Sigmoid colon (tissue), 7 donors: Measurements from ENCODE around the gene KCNK1. TPM values are rescaled to one million over a fixed set of nuclear protein-coding genes. Genes with fewer than 3 reads are reported as not detected.
A peak's percentile ranks its signal among the peaks of the same experiment; 100 is the strongest.
"Not testable (repeated sequence)": the region's sequence is repeated elsewhere in the genome, so short reads cannot be mapped to it uniquely, and the experiment has no call there.

Experiments
- DNase-seq: peaks from one replicate; pipeline ENCODE4 v3.0.0-alpha.2; 2019
- H3K27ac ChIP-seq, 4 donors: fragments of 200-600 bp; sonication (generic); one replicate each; pipeline ENCODE4 v1.5.1; 2016 to 2019; ENCODE audit warnings: mild to moderate bottlenecking in 1 of 4
- H3K27me3 ChIP-seq, 3 donors: fragments of 200-600 bp; sonication (generic); one replicate each; pipeline ENCODE4 v1.5.1; 2019; ENCODE audit warnings: mild to moderate bottlenecking in 1 of 3
- H3K36me3 ChIP-seq, 4 donors: fragments of 200-600 bp; sonication (generic); one replicate each; pipeline ENCODE4 v1.5.1; 2016 to 2019
- H3K4me1 ChIP-seq, 4 donors: fragments of 200-600 bp; sonication (generic); one replicate each; pipeline ENCODE4 v1.5.1; 2017 to 2019
- H3K4me3 ChIP-seq, 4 donors: fragments of 200-600 bp; sonication (generic); one replicate each; pipeline ENCODE4 v1.5.1; 2017 to 2019; ENCODE audit warnings: mild to moderate bottlenecking in 2 of 4, moderate library complexity in 1 of 4
- H3K9me3 ChIP-seq, 4 donors: fragments of 200-600 bp in 3 of 4; sonication (generic) in 3 of 4; one replicate each; pipeline versions ENCODE4 v1.5.1 to v1.6.1; 2013 to 2019
- CTCF ChIP-seq, 4 experiments: fragments of 450-650 bp in 3 of 4; fragments of 200-600 bp in 1 of 4; IDR thresholded peaks; one replicate each; pipeline ENCODE4 v1.5.1; 2016 to 2019; ENCODE audit warnings: antibody characterized with exemption in 4 of 4, mild to moderate bottlenecking in 3 of 4, moderate library complexity in 2 of 4
- EP300 ChIP-seq, 4 donors: sonication (generic); formaldehyde crosslinking; IDR thresholded peaks; one replicate each; pipeline ENCODE4 v1.6.1; 2017; ENCODE audit warnings: antibody characterized with exemption in 4 of 4
- POLR2A ChIP-seq, 2 donors: fragments of 450-650 bp; IDR thresholded peaks; one replicate each; pipeline ENCODE4 v1.6.1; 2016; ENCODE audit warnings: antibody characterized with exemption in 2 of 2, mild to moderate bottlenecking in 2 of 2, moderate library complexity in 2 of 2
- POLR2AphosphoS5 ChIP-seq, 4 donors: sonication (generic); formaldehyde crosslinking; IDR thresholded peaks; one replicate each; pipeline ENCODE4 v1.6.1; 2017; ENCODE audit warnings: antibody characterized with exemption in 4 of 4
- WGBS, 2 donors: extraction: QIAGEN DNeasy Blood & Tissue Kit; methylation state at CpG; one replicate each; pipeline ENCODE4 v1.1.7; 2013; 5-methylcytosine and 5-hydroxymethylcytosine counted together
- intact Hi-C: fragments of 100-400 bp; cut with DNase I; formaldehyde crosslinking; loops from one replicate; pipeline ENCODE4 v1.15.1; 2023
- polyA plus RNA-seq, 3 donors: library from polyadenylated mRNA; stranded (reverse); fragments of 200-250 nt; gene quantifications; one replicate each; pipeline ENCODE4 v1.2.3, GENCODE V29; 2013
- total RNA-seq, 4 donors: library from RNA; depleted of rRNA; stranded (reverse); fragments of >200 nt; gene quantifications; one replicate each; pipeline ENCODE4 v1.1.0, GENCODE V29; 2016
- donor health status: healthy with polysubstance abuse.
- donor health status: Bipolar disorder and iron deficiency.
- donor health status: healthy.

The KCNK1 gene
- total and polyA plus RNA-seq, 7 donors = 0.95 to 26.8 (median 12.8) TPM; not detected in 1

GRCh38 chr1:233614743-233615521 lies 1.0 kb downstream of the KCNK1 start:
- no peaks in the 10 kb centered on the region for H3K9me3 ChIP-seq
- peak overlapping the region; percentile 21 to 48 (median 44) for H3K4me3 ChIP-seq
- intact Hi-C loops = no loop called here
- TF ChIP-seq POLR2A (IDR thresholded peaks at IDR 0.05) (no peak), CTCF (IDR thresholded peaks at IDR 0.05) (no peak), EP300 (IDR thresholded peaks at IDR 0.05) (no peak), POLR2AphosphoS5 (IDR thresholded peaks at IDR 0.05) (no peak)
- peaks cover 8 to 26% (median 19%) of the 10 kb centered on the region in 3 donors for H3K27me3 ChIP-seq
- DNase-seq = no peak
- no peaks in the 10 kb centered on the region for H3K36me3 ChIP-seq
- 5 to 18% methylated on average over 36 of the region's 36 CpGs for WGBS, 2 donors
- no peak overlapping the region for H3K27ac ChIP-seq
- H3K4me1 ChIP-seq = peaks cover 0 to 13% (median 10%) of the 10 kb centered on the region in 4 donors

- no peak for DNase-seq
- H3K27me3 ChIP-seq = peaks cover 8 to 26% (median 19%) of the 10 kb centered on the region in 3 donors
- WGBS, 2 donors = 16 to 61% methylated on average over 3 of the region's 3 CpGs
- no peaks in the 10 kb centered on the region for H3K9me3 ChIP-seq
- no peaks in the 10 kb centered on the region for H3K36me3 ChIP-seq
- no peak overlapping the region for H3K27ac ChIP-seq
- no peak overlapping the region for H3K4me3 ChIP-seq
- intact Hi-C loops = no loop called here
- TF ChIP-seq POLR2AphosphoS5 (IDR thresholded peaks at IDR 0.05) (no peak), POLR2A (IDR thresholded peaks at IDR 0.05) (no peak), CTCF (IDR thresholded peaks at IDR 0.05) (no peak), EP300 (IDR thresholded peaks at IDR 0.05) (no peak)
- peaks cover 0 to 13% (median 10%) of the 10 kb centered on the region in 4 donors for H3K4me1 ChIP-seq
Observed at GRCh38 chr1:233615571-233615970, 1.7 kb downstream of the KCNK1 start.

- DNase-seq = no peak
- no peaks in the 10 kb centered on the region for H3K36me3 ChIP-seq
- 68 to 80% methylated on average over 1 of the region's 1 CpG for WGBS, 2 donors
- no peak overlapping the region for H3K27ac ChIP-seq
- H3K4me3 ChIP-seq = no peak overlapping the region
- intact Hi-C loops = no loop called here
- no peak for TF ChIP-seq CTCF (IDR thresholded peaks at IDR 0.05)
- no peak for TF ChIP-seq POLR2A (IDR thresholded peaks at IDR 0.05)
- TF ChIP-seq EP300 (IDR thresholded peaks at IDR 0.05) = no peak
- TF ChIP-seq POLR2AphosphoS5 (IDR thresholded peaks at IDR 0.05) = no peak
- peaks cover 0 to 13% (median 10%) of the 10 kb centered on the region in 4 donors for H3K4me1 ChIP-seq
- peaks cover 8 to 26% (median 19%) of the 10 kb centered on the region in 3 donors for H3K27me3 ChIP-seq
- no peaks in the 10 kb centered on the region for H3K9me3 ChIP-seq
Observed at GRCh38 chr1:233617025-233617424, 3.1 kb downstream of the KCNK1 start.

GRCh38 chr1:233619414-233619813 lies 5.5 kb downstream of the KCNK1 start:
- H3K36me3 ChIP-seq, H3K4me3 ChIP-seq, DNase-seq, H3K4me1 ChIP-seq, intact Hi-C loops, H3K27ac ChIP-seq, H3K9me3 ChIP-seq: not testable (repeated sequence)
- H3K27me3 ChIP-seq = peaks cover 7 to 15% (median 12%) of the 10 kb centered on the region in 3 donors
- WGBS, 2 donors = 76 to 93% methylated on average over 7 of the region's 7 CpGs

- WGBS, 2 donors = 19 to 63% methylated on average over 2 of the region's 2 CpGs
- intact Hi-C loops = no loop called here
- Histone ChIP-seq H3K27me3 (peaks cover 3 to 8% (median 6%) of the 10 kb centered on the region in 3 donors), H3K4me3 (no peak overlapping the region), H3K9me3 (no peaks in the 10 kb centered on the region), H3K36me3 (no peaks in the 10 kb centered on the region), H3K4me1 (no peaks in the 10 kb centered on the region), H3K27ac (no peak overlapping the region)
- TF ChIP-seq POLR2A (IDR thresholded peaks at IDR 0.05) (no peak), EP300 (IDR thresholded peaks at IDR 0.05) (no peak), POLR2AphosphoS5 (IDR thresholded peaks at IDR 0.05) (no peak), CTCF (IDR thresholded peaks at IDR 0.05) (no peak)
- DNase-seq = no peak
Observed at GRCh38 chr1:233620065-233620464, 6.2 kb downstream of the KCNK1 start.
